ENCODE measurements around the gene KIF20B.
"Not testable (repeated sequence)": the region's sequence is repeated elsewhere in the genome, so short reads cannot be mapped to it uniquely, and the experiment has no call there.

The KIF20B gene

DNA sequence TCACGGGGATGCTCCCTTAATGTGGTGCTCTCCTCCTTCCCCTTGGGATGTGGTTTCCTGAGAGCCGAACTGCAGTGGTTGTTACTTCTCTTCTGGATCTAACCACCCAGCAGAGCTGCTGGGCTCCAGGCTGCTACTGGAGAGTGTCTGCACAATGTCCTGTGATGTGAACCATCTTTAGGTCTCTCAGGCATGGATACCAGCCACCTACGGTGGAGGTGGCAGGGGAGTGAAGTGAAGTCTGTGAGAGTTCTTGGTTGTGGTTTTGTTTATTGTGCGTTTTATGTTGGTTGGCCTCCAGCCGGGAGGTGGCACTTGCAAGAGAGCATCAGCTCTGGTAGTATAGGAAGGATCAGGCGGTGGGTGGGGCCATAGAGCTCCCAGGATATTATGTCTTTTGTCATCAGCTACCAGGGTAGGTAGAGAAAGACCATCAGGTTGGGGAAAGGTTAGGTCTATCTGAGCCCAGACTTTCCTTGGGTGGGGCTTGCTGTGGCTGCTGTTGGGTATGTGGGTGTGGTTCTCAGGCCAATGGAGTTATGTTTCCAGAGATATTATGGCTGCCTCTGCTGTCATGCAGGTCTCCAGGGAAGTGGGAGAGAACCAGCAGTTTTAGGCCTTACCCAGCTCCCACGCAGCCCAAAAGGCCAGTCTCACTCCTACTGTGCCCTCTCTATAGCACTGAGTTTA is 87.9 kb downstream of the KIF20B start:
- no peak for DNase-seq

- no peak for DNase-seq
Observed at GRCh38 chr10:89792187-89792586, 90.8 kb downstream of the KIF20B start.

- DNase-seq: peak; percentile 40
Observed at GRCh38 chr10:89793649-89794254, 92.4 kb downstream of the KIF20B start.

DNA sequence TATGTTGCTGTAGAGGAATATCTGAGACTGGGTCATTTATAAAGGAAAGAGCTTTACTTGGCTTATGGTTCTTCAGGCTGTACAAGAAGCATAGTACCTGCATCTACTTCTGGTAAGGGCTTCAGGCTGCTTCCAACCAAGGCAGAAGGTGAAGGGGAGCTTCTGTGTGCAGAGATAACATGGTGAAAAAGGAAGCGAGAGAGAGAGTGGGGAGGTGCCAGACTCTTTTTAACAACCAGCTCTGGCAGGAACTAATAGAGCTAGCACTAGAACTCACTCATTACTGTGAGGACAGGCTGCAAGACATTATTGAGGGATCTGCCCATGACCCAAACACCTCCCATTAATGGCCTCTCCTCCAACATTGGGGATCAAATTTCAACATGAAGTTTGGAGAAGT is 94.5 kb downstream of the KIF20B start:
- no peak for DNase-seq

DNA sequence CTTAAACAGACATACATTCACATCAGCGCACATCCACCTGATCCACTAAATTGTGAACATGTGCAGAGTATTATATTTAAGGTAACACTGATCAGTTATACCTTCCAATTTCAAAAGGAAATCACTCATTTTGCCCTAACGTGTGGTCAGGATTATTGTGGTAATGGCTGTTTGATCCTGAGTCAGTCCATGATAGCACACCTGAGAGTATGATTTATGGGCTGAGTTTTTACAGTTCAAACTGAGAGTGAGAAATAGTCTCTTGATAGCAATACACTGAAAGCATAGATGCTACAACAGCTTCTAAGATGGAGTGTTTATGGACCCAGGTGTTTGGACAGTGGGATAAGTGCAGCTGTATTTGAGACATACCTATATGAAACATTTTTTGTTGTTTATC is 96.7 kb downstream of the KIF20B start:
- DNase-seq: no peak

- DNase-seq: no peak
Observed at GRCh38 chr10:89799573-89799972, 98.2 kb downstream of the KIF20B start.

DNA sequence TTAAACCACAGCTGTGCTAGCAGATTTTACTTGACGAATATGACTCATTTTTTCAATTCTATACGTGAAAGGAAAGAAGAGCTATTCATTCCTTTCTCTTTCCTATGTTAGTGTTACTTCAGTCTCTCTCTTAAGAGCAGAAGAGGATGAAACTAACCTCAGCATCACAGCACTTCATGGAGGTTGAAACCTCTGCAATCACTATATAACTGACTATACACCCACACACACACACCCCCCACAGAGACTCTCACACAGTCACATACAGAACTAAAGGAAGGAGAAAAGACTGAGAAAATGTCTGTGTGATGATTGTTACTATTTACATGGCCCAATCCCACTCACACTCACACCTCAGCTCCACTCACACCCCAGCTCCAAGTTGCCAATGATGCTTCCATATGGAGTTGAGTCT is 104.2 kb downstream of the KIF20B start:
- peak; percentile 71 for DNase-seq

GRCh38 chr10:89808842-89809241 is 107.5 kb downstream of the KIF20B start:
- DNase-seq: no peak

DNA sequence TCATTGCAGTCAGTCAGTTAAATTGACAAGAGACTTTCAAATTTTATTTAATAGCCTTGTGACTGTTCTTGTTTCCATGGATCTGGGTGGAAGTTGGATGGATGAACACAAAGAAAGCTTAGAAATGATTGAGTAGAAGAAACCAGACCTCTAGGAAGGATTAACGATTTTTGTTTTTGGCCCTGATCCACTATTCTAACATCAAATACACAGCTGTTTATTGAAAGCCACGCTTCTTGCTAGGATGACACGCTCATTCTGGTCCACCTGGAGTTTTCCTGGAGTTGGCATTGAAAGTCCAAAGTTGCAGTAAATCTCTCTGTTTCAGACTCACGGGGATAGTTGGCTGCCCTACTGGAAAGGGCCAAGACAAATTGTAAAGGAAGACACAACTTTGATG is 108.4 kb downstream of the KIF20B start:
- DNase-seq: no peak

DNA sequence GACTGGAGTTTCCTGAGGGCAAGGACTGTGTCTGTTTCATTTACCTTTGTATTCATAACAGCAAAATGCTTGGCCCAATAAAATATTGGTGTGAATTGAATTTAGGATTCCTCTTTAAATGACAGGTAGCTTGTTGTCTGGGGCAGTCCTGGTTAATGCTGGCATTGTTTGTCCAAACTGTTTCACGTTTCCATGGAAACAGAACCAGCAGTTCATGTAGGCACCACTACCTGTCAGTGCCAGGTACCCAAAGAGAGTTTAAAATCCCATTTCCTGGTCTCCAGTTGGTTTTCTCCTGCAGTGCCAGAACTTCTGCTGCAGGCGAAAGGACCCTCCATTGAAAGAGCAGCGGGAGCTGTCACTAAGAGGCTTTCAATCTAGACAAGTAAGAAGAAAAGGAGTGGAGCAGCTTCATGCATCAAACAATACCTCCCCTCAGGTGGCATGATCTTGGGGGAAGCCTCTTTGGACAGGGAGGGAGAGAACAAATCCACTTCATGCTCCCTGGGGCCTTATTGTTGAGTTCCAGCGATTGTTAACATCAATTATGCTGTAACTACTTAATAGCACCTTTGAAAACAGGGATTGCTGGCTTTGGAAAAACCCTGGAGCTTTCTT is 109.6 kb downstream of the KIF20B start:
- DNase-seq: no peak

- no peak for DNase-seq
Observed at GRCh38 chr10:89813546-89813945, 112.2 kb downstream of the KIF20B start.

GRCh38 chr10:89814278-89814677 is 112.9 kb downstream of the KIF20B start:
- DNase-seq: no peak

DNA sequence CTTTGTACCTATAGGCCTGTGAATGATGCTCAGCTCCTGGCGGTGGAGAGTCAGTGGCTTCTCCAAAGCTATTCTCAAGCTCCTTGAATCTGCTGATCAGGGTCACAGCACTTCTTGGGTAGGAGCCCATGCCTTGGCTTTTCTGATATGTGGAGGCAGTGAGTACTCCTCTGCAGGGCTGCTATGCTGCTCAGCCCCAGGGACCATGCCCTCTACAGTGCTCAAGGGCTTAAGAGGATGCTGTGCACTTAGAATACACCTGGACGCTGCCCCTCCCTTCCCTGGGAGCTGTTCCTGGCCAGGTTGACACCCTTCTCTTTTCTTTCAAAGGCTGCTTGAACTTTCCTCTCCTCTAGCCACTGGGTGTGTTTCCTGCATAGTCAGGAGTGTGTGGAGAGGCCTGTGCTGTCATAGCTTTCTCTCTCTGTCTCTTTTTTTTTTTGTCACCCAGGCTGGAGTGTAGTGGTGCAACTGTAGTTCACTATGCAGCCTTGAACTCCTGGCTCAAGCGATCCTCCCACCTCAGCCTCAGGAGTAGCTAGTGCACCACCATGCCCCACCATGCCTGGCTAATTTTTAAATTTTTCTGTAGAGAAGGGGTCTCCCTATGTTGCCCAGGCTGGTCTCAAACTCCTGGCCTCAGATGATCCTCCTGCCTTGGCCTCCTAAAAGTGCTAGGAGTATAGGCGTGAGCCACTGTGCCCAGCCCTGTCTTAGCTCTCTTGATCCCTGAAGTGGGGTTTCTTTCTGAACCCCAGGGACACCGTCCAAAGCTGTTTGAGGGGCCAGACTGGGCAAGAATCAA is 113.9 kb downstream of the KIF20B start:
- DNase-seq: no peak

GRCh38 chr10:89819008-89819407 is 117.6 kb downstream of the KIF20B start:
- not testable (repeated sequence) for DNase-seq

Measured in stimulated activated CD4-positive, alpha-beta T cell treated with anti-CD3 and anti-CD28 coated beads, Interleukin-4, amount 100 ng/mL, for 24 hours (primary cell).